Calu3 (cell line): ENCODE data around the gene AXIN2. TPM values are rescaled to one million over a fixed set of nuclear protein-coding genes. Genes with fewer than 3 reads are reported as not detected.

Experiments
- BruUV-seq: library from RNA; stranded (reverse); fragments of 400-500 nt; replicated peaks from 2 replicates; lab custom pipeline; 2021; lab: Mats Ljungman, UMichigan
- CTCF ChIA-PET: fragments of 300-600 bp; sonication (Branson Sonifier 250); formaldehyde crosslinking; loops from one replicate; lab custom pipeline; 2022; ENCODE audit warnings: antibody characterized with exemption; lab: Charles Lee
- DNase-seq: peaks from one replicate; pipeline ENCODE4 v3.0.0; 2022
- H3K27ac Mint-ChIP-seq: one replicate; pipeline ENCODE4 v1.8.0; 2022; ENCODE audit warnings: mixed read lengths; ENCODE audit not compliant: unreplicated experiment
- H3K27me3 Mint-ChIP-seq: one replicate; pipeline ENCODE4 v1.8.0; 2022; ENCODE audit warnings: mixed read lengths; ENCODE audit not compliant: unreplicated experiment
- H3K36me3 Mint-ChIP-seq: one replicate; pipeline ENCODE4 v1.8.0; 2022; ENCODE audit warnings: mild to moderate bottlenecking, moderate library complexity, mixed read lengths; ENCODE audit not compliant: insufficient read depth, unreplicated experiment
- H3K4me1 Mint-ChIP-seq: one replicate; pipeline ENCODE4 v1.8.0; 2022; ENCODE audit warnings: mild to moderate bottlenecking, low read depth, mixed read lengths; ENCODE audit not compliant: unreplicated experiment
- H3K4me3 Mint-ChIP-seq: one replicate; pipeline ENCODE4 v1.8.0; 2022; ENCODE audit warnings: mild to moderate bottlenecking, low read depth, moderate library complexity, mixed read lengths; ENCODE audit not compliant: unreplicated experiment
- H3K9me3 Mint-ChIP-seq: one replicate; pipeline ENCODE4 v1.8.0; 2022; ENCODE audit warnings: low read depth, mixed read lengths; ENCODE audit not compliant: unreplicated experiment
- intact Hi-C: fragments of 100-400 bp; cut with micrococcal nuclease; formaldehyde crosslinking; loops from one replicate; pipeline ENCODE4 v1.10.0; 2022; ENCODE audit not compliant: unreplicated experiment
- total RNA-seq: library from RNA; stranded (reverse); gene quantifications from 2 replicates; pipeline ENCODE4 v1.2.3, GENCODE V29; 2022
- TF ChIP-seq, protein P1 (sequence below): fragments of 200-600 bp; IDR thresholded peaks from one replicate; pipeline ENCODE4 v1.8.0; 2022; ENCODE audit warnings: antibody characterized with exemption; ENCODE audit not compliant: unreplicated experiment

AXIN2 gene
- total RNA-seq, 1 experiment from 2014 or later, result 0.45 TPM

DNA sequence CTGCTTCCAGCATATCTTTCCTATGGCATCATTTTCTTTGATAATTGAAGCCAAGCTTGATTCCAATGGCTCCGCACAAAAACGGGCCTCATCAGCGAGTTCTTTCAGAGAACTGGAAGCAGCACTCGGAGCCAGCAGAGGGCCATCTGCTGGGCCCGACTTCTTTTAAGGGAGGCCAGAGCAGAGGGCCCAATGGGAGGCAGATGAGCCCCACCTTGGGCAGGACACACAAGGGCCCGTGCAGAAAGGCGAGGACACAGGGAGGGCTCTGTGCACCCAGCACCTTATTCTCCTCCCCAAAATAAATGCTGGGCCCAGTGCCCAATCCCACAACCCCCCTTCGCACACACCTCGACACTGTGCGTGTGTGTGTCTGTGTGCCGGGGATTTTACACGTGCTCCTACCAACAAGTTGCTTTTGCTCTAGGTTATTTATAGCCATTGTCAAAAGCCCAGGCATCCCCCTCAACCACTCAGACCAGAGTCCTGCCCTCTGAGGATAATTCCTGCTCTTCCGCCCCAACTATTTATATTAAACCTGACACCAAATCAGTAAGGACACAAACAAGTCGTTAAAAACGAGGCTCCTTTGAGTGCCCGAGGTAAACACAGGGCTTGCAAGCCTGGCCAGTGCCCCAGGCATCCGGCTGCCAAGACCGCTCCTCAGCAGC, 6.8 kb downstream of the AXIN2 start:
- H3K36me3 Mint-ChIP-seq, result no peaks in the 10 kb centered on the region
- H3K27me3 Mint-ChIP-seq, result peaks cover 42% of the 10 kb centered on the region
- intact Hi-C loops, result loop anchor here (5.0 to 10.0 kb wide), 2 partner anchors 137 to 430 kb away; no protein-coding TSS in a partner anchor
- CTCF ChIA-PET, result no interaction called here
- H3K4me1 Mint-ChIP-seq, result no peaks in the 10 kb centered on the region
- BruUV-seq, result no TSS peak
- no peak overlapping the region for H3K4me3 Mint-ChIP-seq
- H3K27ac Mint-ChIP-seq, result no peak overlapping the region
- no peak for DNase-seq
- TF ChIP-seq, protein P1, sequence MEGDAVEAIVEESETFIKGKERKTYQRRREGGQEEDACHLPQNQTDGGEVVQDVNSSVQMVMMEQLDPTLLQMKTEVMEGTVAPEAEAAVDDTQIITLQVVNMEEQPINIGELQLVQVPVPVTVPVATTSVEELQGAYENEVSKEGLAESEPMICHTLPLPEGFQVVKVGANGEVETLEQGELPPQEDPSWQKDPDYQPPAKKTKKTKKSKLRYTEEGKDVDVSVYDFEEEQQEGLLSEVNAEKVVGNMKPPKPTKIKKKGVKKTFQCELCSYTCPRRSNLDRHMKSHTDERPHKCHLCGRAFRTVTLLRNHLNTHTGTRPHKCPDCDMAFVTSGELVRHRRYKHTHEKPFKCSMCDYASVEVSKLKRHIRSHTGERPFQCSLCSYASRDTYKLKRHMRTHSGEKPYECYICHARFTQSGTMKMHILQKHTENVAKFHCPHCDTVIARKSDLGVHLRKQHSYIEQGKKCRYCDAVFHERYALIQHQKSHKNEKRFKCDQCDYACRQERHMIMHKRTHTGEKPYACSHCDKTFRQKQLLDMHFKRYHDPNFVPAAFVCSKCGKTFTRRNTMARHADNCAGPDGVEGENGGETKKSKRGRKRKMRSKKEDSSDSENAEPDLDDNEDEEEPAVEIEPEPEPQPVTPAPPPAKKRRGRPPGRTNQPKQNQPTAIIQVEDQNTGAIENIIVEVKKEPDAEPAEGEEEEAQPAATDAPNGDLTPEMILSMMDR, result no peak
- no peaks in the 10 kb centered on the region for H3K9me3 Mint-ChIP-seq

DNA sequence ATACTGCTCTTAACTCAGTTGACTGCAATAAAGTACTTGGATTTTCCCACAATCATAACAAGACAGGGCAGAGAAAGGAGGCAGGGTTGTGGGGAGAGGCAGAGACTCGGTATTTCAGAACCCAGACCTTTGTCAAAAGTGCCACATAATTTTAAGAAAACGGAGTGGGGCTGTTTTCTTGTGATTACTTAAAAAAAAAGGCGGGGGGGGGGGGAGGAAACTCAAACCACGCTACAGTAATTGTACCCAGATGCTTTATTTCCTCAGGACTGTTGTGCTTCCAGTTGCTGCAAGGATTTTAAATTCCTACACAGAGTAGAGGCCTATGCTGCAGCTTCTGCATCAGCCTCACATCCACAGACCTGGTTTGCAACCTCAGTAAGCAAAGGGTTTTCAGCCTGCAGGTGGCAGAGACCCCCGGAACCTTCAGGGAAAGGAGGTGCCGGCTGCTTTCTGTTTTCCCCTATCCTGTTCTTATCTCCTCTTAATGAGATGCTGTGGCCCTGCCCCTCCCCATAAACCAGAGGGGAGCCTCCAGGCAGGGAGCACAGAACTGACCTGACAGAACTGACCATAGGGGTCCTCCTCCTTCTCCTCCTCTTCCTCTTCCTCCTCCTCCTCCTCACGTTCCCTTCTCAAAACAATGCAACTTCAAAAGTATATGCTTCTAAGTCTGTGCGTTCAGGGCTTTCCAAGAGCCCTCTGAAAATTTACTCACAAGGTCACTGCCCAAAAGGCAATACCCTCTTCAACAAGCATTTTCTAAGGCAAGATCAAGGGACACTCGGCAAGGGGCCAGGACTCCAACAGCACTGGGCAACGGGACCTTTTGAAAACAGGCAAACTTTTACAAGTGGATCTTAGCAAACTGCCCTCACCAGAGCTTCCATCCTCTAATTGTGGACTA, 7.5 kb downstream of the AXIN2 start:
- no TSS peak for BruUV-seq
- Mint-ChIP-seq H3K9me3 (no peaks in the 10 kb centered on the region), H3K4me1 (no peaks in the 10 kb centered on the region), H3K36me3 (no peaks in the 10 kb centered on the region), H3K4me3 (no peak overlapping the region), H3K27me3 (peaks cover 50% of the 10 kb centered on the region), H3K27ac (no peak overlapping the region)
- DNase-seq, result no peak
- intact Hi-C loops, result loop anchor here (10.0 kb wide), 1 partner anchor 431 kb away; no protein-coding TSS in a partner anchor
- CTCF ChIA-PET, result no interaction called here
- TF ChIP-seq, protein P1, result no peak

DNA sequence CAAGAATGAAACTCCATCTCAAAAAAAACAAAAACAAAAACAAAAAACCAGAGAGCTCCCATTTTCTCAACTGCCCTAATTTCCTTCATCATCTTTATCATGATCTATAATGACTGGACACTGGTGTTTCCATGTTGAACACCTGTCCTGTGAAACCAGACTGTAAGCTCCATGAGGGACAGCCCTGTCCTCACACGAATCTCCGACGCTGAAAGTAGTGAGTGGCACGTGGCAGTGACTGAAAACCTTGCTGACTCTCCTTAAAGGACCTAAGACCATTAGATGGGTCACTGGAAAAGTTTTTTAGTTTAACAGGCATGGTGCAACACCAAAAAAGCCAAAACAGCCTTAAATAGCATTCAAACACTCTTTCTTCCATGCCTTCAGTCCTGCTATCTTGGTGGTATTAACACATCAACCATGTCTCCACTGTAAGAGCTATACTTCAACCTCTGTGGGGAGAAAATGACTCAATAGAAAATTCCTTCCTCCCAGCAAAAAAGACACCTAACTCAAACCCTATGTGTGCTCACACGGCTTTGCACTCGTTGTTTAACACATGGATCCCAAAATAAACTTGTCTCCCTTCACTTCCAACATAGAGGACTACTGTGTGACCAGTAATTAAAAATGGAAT, 8.3 kb downstream of the AXIN2 start:
- BruUV-seq, result no TSS peak
- H3K36me3 Mint-ChIP-seq, result no peaks in the 10 kb centered on the region
- no peak overlapping the region for H3K27ac Mint-ChIP-seq
- no peaks in the 10 kb centered on the region for H3K4me1 Mint-ChIP-seq
- no peak for DNase-seq
- H3K27me3 Mint-ChIP-seq, result peaks cover 55% of the 10 kb centered on the region
- CTCF ChIA-PET, result no interaction called here
- intact Hi-C loops, result loop anchor here (10.0 kb wide), 1 partner anchor 432 kb away; no protein-coding TSS in a partner anchor
- no peaks in the 10 kb centered on the region for H3K9me3 Mint-ChIP-seq
- TF ChIP-seq, protein P1, result no peak
- H3K4me3 Mint-ChIP-seq, result no peak overlapping the region

DNA sequence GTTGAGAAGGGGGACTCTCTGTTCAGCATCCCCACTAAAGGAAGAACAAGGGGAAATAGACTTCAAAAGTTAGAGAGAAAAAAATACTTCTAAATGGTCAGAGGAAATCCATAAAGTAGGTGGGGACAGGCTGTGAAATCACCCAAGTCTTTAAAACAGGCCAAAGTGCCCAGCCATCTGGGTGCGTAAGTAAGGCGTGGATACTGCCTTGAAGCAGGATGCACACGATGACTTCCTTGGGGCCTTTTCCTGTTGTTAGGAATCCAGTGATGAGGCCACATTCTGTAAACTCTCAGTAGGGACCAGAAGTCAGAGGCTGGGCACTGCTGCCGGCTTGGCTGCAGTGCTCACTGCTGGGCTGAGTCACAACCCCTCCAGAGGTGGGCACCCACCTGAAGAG, 9.2 kb downstream of the AXIN2 start:
- TF ChIP-seq, protein P1, result no peak
- no peaks in the 10 kb centered on the region for H3K9me3 Mint-ChIP-seq
- H3K4me1 Mint-ChIP-seq, result no peaks in the 10 kb centered on the region
- DNase-seq, result no peak
- intact Hi-C loops, result loop anchor here (10.0 kb wide), 1 partner anchor 433 kb away; no protein-coding TSS in a partner anchor
- H3K4me3 Mint-ChIP-seq, result no peak overlapping the region
- no TSS peak for BruUV-seq
- CTCF ChIA-PET, result no interaction called here
- peaks cover 55% of the 10 kb centered on the region for H3K27me3 Mint-ChIP-seq
- H3K27ac Mint-ChIP-seq, result no peak overlapping the region
- H3K36me3 Mint-ChIP-seq, result no peaks in the 10 kb centered on the region
